Stimulated activated CD4-positive, alpha-beta T cell treated with anti-CD3 and anti-CD28 coated beads, TNF-alpha, amount 100 ng/mL, for 24 hours (primary cell): ENCODE results near the gene EXOC6B.
A peak's percentile ranks its signal among the peaks of the same experiment; 100 is the strongest.

Source experiments
- DNase-seq, 3 experiments: peaks; one replicate each; pipeline ENCODE4 v3.0.0-alpha.2; 2020; ENCODE audit warnings: low read depth in 3 of 3

EXOC6B gene

DNA sequence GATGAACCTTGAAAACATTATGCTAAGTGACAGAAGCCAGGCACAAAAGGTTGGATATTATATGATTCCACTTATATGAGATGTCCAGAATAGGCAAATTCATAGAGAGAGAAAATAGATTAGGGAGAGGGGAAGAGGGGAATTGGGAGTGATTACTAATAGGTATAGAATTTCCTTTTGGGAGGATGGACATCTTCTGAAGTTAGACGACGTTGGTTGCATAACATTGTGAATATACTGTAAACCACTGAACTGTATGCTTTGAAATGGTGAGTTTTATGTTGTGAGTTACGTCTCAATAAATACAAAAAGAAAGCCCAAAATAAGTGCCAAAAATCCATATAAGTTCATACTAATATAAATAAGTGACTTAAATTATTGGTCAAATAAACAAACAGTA lies 659.6 kb downstream of the EXOC6B start:
- no peak for DNase-seq

DNA sequence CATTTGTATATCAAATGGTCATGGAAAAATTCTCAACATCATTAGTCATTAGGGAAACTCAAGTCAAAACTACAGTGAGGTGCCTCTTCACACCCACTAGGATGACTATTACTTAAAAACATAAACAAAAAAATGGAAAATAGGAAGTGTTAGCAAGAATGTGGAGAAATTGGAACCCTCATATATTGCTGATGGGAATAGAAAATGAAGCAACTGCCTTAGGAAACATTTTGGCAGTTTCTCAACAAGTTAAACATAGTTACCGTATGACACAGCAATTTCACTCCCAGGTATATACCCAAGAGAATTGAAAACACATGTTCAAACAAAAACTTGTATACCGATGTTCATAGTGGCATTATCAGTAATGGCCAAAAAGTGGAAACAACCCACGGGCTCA lies 660.0 kb downstream of the EXOC6B start:
- no peak for DNase-seq

DNA sequence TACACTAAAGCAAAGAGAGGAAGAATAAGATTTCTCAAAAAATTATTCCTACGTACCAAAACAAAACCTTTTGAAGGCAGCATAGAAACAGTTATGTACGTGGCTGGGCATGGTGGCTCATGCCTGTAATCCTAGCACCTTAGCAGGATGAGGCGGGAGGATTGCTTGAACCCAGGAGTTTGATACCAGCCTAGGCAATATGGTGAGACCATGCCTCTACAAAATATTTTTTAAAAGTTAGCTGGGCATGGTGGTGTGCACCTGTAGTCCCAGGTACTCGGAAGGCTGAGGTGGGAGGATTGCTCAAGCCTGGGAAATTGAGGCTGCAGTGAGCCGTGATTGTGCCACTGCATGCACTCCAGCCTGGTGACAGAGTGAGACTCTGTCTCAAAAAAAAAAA lies 663.3 kb downstream of the EXOC6B start:
- DNase-seq: no peak

DNA sequence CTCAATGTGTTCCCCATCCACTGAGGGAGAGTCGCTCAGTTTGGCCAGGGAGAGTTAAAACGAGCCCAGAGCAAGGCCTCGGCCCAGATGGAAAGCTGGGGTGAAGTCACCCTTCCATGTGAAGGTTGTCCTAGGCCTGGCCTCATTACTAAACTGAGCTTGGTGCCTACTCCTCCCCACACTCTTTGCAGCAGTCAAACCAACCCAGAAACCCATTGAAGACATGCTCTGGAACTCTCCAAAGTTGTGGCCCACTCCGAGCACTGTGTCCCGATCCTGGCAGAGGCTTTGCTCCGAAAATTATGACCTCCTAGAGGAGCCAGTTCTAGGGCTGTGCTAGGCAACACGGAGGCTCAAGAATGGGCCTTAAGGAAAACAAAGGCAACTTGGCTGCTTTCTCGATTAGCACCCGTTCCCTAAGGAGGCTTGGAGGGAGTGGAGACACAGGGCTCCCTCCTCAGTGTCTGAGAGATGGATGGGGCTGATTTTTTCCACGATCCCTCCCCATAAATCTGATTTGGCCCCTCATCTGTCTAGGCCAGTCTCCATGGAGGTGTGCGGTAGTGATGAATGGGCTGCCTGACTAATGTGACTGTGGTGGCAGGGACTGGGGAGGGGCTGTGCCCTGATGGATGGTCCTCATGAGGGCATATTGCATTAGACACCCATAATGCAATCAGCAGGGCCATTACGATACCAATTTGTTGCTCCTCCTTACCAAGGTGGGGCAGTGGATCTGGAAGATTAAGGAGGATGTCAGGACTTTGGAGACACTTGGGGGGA lies 666.4 kb downstream of the EXOC6B start:
- no peak for DNase-seq

DNA sequence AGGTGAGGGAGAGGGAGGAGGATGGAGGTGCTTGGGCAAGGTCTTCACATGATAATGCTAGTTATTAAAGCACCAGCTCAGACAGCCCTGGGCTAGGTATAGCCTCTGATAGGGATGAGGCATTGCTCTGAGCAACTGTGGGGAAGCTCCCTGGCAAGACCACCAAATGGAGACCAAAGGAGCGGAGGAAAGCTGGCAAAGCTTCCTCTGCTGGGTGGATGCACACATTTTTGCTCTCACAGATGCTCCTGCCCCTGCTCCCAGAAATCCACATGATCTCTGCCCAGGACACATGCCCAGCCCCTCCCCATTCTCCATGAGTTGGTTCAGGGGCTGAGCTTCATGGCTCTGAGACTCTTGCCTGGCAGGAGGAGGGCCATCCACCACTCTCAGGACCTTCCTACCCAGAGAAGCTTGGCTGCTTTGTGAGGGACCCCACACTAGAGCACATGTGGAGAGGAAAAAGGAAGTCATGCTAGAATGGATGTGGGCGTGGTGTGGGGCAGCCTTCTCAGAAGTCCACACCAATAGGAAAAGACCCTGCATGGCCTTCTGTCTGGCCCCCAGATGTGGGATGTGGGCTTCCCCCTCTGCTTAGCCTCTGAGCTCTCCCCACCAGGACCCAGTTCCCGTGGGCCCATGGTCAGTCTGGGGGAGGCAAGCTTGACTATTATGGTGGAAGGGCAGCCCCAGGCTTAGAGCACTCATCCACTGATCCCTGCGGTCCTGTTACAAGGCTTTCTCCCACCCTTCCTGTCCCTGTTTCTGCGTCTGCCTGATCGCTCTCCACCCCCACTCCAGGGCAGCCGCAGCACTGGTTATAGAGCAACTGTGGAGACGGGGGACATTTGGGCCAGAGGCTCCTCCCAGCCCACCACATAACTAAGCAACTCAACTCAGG lies 667.7 kb downstream of the EXOC6B start:
- DNase-seq: no peak

DNA sequence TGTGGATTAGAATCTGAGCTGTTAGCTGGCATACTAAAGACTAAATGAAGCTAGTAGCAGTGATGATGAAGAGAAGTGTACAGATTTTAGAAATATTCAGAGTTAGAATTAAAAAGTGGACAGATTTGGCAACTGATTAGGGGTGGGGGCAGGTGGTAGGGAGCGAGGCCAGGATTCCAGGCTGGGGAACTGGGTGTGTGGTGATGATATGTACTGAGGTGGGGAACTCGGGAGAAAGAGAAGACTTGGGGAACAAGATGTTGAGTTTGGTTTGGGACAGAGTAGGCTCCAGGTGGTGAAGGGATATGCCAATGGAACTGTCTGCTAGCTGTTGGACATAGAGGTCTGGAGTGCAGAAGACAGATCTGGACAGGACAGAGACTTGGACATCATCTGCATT lies 669.0 kb downstream of the EXOC6B start:
- no peak for DNase-seq

DNA sequence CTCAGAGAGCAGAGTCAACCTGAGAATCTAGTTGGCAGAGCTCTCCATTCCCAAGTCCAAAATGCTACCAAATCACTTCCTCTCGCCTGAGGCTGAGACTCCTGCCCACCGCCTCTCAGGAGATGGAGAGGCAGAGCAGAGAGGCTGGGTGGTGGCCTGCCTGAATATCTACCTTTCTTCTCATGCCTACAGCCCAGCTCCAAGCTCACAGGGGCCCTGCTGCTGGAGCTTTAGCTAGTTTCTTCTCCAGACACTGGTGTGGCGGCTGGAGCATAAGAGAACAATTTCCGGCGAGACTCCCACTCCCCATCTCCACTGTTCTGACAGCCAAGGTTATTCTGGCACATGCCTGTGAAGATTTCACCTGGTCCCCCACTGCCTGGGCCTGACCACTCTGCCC lies 670.1 kb downstream of the EXOC6B start:
- no peak for DNase-seq

DNA sequence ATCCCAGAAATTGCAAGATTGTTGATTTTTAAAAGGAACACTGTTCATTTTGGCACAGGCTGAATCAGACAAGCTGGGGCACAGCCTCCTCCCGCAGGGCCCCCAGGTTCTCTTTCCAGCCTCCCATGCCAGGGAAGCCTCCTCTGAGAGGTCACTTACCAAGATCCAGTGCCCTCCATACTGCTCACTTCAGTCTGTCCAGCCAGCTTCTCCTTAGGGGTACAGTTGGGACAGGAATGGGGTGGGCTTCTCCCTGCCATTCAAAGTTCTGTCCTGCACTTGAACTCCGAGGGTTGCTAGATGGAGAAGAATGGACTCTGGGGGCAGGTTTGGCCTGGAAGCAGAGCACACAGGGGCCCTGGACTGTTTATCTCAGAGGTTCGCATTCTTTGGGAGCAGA lies 670.7 kb downstream of the EXOC6B start:
- DNase-seq: no peak

DNA sequence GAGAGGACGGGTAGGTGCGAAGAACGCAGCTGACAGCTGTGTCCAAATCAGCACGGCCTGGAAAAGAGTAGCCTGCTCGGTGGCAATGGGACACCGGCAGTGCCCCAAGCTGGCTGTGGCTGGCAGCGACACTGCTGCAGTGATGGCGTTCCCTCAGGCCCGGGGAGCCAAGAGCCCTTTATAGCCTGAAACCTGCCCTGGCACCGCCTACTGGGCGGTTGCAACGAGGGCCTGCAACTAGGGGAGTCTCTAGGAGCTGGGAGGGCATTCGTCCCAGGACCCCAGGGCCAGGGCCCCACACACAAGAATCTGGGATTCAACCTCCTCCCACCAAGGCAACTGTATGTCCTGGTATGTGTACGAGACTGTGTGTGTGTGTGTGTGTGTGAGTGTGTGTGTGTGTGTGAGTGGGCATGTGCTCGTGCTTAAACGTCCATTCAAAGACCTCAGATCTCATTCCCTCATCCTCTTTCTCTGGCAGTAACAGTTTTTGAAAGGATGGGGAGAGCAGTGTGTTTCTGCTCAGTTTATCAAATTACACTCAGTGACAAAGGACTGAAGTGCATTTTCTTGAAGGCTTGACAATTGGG lies 671.4 kb downstream of the EXOC6B start:
- DNase-seq: no peak

DNA sequence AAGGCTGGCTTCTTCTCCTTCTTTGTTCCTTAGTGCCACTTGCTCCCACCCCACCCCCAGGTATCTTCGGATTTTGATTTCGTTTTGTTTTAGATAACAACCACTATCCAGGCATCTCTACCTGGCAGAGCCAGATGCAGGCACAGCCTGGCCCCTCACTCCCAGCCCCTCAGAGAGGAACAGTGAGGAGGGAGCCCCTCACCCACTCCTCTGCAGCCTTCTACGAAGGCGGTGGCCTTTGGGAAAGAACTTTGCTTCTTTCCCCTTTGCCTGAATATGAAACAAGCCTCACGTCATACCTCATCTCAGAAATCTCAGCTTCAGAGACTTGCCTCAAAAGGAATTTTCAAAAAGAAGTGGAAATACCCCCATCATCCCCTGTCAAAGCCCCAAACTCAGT lies 671.9 kb downstream of the EXOC6B start:
- DNase-seq: no peak

DNA sequence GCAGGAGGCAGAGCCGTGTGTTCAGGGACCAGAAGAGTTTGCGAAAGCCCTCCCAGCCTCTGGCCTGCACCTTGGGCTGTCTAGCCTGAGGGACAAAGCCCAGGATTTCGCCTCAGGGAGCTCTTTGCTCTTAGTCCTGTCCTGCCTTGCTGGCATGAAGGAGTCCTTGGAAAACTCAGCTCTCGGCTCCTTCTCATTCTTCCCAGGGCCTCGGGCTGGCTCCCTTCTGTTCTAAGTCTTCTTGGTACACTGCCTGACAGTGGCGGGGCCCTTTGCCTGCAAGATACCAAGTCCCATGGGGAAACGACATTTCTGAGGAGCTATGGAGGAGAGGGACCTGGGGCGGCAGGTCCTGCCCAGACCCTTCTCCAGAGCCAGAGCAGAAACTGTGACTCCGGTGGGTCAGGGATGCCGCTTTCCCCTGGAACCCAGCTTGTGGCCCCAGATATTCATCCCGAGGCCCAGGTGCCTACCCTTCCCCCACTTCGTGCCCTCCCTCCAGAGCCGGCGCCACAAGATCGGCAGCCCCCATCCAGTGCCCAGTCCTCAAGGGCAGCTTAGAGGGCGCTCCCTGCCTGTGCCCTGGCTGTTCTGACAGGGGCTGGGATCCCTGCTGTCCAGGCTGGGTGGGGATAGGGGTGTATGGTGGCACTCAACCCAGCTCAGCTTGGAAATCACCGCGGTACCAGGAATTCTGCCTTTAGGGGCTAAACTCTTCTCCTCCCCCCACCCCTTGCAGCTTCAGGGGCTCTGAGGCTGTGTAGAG lies 672.6 kb downstream of the EXOC6B start:
- DNase-seq: no peak

DNA sequence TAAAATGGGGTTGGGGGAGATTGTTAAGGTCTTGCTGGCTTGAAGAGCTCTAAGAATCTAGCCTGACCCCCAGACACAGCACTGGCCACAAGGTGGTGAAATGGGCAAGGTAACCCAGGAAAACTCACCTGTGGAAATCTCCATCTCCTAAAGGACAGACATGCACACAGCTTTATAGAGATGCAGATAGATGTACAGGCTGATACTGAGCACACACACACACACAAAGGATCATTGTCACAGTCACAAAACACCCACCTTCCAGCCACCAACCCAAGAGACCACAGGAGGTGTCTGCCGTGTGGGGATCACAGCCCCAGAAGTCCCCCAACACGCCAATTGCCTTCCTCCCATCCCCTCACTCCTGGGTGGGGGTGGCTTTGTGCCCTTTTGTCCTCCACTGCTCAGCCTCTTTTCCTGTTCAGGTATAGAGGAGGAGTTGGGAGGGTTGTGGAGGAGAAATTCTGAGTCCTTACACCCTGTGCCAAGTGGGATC lies 674.9 kb downstream of the EXOC6B start:
- no peak for DNase-seq

DNA sequence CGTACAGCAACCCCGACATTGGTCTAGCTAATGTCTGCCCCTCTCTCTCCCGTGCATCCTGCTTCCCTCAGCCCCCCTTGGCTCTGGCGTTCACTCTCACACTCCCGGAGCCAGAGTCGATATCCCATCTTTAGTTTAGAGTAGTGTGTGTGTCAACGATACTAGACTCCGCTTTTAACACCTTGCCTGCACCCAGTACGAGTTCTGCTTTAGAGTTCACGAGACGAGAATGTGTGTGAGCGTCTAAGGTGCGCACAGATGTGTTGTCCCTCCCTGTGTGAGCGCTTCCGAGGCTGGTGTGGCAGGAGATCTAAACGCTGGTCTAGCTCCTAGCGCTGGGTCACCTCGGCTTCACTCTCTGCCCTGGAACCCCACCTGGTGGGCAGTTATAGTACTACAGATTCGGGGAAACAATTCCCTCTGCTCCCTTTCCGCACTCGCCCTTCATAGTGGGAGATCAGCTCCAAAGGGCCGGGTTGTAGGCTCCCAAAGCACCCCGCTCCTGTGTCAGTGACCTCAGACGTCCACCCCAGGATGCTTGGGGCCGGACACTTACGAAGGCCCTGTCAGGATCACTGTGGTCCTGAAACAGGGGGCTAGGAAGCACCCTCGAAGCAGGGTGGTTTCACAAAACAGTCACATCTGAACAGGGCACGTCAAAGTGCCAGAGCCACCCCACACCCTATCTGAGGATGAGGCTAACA lies 675.5 kb downstream of the EXOC6B start:
- DNase-seq: peak; percentile 41 to 59 (median 49)

DNA sequence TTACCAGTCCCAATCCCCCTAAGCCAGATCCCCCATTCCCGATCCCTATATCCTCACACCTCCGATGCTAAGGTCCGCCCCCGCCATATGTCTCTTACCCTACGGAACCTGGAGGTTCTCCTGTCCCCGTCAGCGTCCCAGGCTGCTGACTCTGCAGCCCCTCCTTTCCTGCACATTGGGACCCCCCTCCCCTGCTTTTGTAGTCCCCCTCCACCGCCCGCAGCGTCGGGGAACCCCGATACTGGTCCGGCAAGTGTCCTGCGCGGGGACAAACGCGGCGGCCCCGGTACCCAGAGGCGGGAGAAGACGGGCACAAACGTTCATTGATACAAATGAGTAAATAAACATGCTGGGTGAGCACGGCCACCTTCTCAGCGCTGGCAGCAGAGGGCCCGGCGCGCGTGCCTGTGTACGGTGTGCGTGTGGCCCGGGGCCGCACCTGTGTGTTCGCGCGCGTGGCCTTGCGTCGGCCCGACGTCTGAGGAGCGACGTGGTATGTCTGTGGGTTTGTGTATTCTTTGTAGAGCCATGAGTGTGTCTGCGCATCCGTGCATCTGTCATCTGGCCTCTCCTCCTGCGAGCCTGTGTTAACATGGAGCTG lies 676.2 kb downstream of the EXOC6B start:
- DNase-seq: no peak

DNA sequence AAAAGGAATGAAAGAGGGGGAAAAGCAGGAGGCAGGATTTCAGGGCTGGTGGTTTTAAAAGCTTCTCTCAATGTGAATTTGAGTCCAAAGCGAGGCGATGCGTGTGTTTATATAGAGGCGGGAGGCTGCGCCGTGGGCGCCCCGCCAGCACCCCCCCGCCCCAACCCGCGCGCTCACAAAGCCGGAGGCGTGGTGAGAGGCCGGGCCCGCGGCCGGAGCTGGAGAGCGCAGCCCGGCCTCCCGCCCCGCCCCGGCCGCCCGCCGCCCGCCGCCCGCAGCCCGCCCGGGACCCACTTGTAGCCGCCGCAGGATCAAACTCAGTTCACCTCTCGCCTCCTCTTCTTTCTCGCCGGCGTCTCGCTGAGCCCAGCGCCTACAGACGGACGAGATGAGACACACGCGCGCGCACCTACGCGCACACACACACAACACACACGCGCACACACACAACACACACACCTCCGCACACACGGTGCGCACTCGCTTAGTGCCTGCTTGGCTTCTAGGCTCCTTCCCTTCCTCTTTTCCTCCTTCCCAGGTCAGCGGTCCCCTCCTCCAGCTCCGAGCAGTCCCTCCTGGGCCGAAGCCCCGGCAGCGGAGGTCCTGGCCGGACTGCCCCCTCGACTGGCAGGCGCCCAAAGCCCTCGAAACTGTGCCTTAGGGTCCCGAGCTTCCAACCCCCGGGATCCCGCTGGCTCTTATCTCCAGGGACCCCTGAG lies 676.8 kb downstream of the EXOC6B start:
- no peak for DNase-seq

DNA sequence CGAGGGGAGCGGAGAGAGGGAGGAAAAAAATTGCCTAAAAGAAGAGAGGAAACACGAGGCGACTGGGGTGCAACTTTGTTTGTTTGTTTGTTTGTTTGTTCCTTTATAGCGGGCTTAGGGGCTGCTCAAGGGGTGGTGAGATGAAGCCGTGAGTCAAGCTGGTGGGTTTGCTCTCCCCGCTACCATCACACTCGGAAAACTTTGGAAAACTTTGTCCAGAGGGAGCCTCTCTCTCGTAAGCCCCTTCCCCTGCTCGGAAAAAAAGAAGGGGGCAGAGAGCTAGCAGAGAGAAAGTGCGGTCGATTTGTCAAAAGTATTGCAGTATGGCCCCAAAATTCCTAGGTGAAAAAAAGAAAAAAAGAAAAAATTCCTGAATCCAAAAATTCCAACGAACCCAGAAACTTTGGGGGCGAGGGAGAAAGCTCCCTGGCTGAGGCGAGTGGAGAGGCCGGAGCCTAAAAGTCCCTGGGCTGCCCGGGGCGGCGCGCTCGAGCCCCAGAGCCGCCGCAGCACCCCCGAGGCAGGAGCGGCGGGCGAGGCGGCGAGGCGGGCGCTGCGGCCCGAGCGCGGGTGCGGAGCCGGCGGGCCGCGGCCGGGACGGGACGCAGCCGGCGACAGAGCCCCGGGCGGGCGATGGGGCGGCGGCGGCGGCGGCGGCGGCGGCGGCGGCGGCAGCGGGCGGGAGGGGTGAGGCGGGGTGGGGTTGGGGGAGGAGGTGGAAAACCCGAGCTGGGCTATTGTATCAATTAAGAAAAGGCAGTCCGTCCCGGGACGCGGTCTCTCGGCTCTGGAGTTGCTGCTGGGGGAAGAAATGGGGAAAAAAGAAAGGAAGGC lies 677.6 kb downstream of the EXOC6B start:
- no peak for DNase-seq

DNA sequence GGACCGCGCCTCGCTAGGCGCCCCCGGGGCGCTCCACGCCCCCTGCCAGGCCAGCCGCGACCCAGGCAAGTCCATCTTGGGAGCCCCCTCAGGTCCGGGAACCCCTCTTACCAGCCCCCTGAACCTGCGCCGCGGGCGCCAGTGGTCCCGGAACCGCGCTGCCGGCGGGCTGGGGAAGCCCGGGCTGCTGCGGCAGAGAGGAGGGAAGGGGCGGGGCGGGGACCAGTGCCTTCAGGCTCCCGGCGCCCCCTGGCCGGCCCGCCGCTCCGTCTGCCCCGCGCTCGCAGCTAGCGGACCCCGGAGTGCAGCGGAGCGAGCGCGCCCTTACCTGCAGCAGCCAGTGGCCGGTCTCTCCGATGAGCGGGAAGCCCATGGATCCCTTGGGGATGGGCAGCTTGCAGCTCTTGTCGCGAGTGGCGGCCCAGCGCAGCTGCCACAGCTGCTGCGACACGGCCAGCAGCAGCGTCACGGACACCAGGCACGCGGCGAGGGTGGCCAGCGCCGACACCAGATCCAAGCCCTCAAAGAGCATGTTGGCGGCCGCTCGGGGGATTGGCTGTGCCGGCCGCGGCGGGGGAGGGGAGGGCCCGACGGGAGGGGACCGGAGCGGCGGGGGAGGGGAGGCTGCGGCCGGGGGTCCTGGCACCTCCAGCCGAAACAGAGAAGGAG lies 678.4 kb downstream of the EXOC6B start, which contains the start of gene CYP26B1:
CYP26B1 (minus strand) TSS at position 560 of the 669 bp plus-strand sequence; CDS start at position 532, 28 bp downstream.
- DNase-seq: no peak
